Calu3 (cell line): ENCODE results near the gene VPS45. TPM values are rescaled to one million over a fixed set of nuclear protein-coding genes. Genes with fewer than 3 reads are reported as not detected.

ENCODE experiments used
- Bru-seq: library from RNA; stranded (reverse); fragments of 400-500 nt; gene quantifications from one replicate; lab custom pipeline; 2021; lab: Mats Ljungman, UMichigan
- BruChase-seq, 2 experiments: library from RNA; stranded (reverse); fragments of 400-500 nt; gene quantifications; one replicate each; lab custom pipeline; 2021; lab: Mats Ljungman, UMichigan
- BruUV-seq: library from RNA; stranded (reverse); fragments of 400-500 nt; replicated peaks from 2 replicates; lab custom pipeline; 2021; lab: Mats Ljungman, UMichigan
- CTCF ChIA-PET: fragments of 300-600 bp; sonication (Branson Sonifier 250); formaldehyde crosslinking; loops from one replicate; lab custom pipeline; 2022; ENCODE audit warnings: antibody characterized with exemption; lab: Charles Lee
- DNase-seq: peaks from one replicate; pipeline ENCODE4 v3.0.0; 2022
- H3K27ac Mint-ChIP-seq: one replicate; pipeline ENCODE4 v1.8.0; 2022; ENCODE audit warnings: mixed read lengths; ENCODE audit not compliant: unreplicated experiment
- H3K27me3 Mint-ChIP-seq: one replicate; pipeline ENCODE4 v1.8.0; 2022; ENCODE audit warnings: mixed read lengths; ENCODE audit not compliant: unreplicated experiment
- H3K36me3 Mint-ChIP-seq: one replicate; pipeline ENCODE4 v1.8.0; 2022; ENCODE audit warnings: mild to moderate bottlenecking, moderate library complexity, mixed read lengths; ENCODE audit not compliant: insufficient read depth, unreplicated experiment
- H3K4me1 Mint-ChIP-seq: one replicate; pipeline ENCODE4 v1.8.0; 2022; ENCODE audit warnings: mild to moderate bottlenecking, low read depth, mixed read lengths; ENCODE audit not compliant: unreplicated experiment
- H3K4me3 Mint-ChIP-seq: one replicate; pipeline ENCODE4 v1.8.0; 2022; ENCODE audit warnings: mild to moderate bottlenecking, low read depth, moderate library complexity, mixed read lengths; ENCODE audit not compliant: unreplicated experiment
- H3K9me3 Mint-ChIP-seq: one replicate; pipeline ENCODE4 v1.8.0; 2022; ENCODE audit warnings: low read depth, mixed read lengths; ENCODE audit not compliant: unreplicated experiment
- CTCF ChIP-seq: fragments of 200-600 bp; IDR thresholded peaks from one replicate; pipeline ENCODE4 v1.8.0; 2022; ENCODE audit warnings: antibody characterized with exemption; ENCODE audit not compliant: unreplicated experiment
- intact Hi-C: fragments of 100-400 bp; cut with micrococcal nuclease; formaldehyde crosslinking; loops from one replicate; pipeline ENCODE4 v1.10.0; 2022; ENCODE audit not compliant: unreplicated experiment
- long read RNA-seq: library from polyadenylated mRNA; stranded (forward); transcript quantifications from one replicate; pipeline ENCODE4 v2.0.0, GENCODE V29; 2022
- total RNA-seq: library from RNA; stranded (reverse); gene quantifications from 2 replicates; pipeline ENCODE4 v1.2.3, GENCODE V29; 2022

VPS45 gene
- total RNA-seq (35.0 and 37.9 TPM in 2 replicates), Bru-seq, nascent RNA (percentile 72 among the genes with signal in this experiment), BruChase-seq, experiment 1, labeled RNA remaining after a 6-hour chase (percentile 74 among the genes with signal in this experiment), BruChase-seq, experiment 2, labeled RNA remaining after a 2-hour chase (percentile 75 among the genes with signal in this experiment)
- long read RNA-seq, transcript VPS45-202 (15 exons, 2,790 nt) = major isoform, 13 of 22 reads
- long read RNA-seq, partial matches to known transcripts = 3 of 22 reads
- long read RNA-seq, other reads (novel, unspliced or antisense) = 6 of 22 reads

DNA sequence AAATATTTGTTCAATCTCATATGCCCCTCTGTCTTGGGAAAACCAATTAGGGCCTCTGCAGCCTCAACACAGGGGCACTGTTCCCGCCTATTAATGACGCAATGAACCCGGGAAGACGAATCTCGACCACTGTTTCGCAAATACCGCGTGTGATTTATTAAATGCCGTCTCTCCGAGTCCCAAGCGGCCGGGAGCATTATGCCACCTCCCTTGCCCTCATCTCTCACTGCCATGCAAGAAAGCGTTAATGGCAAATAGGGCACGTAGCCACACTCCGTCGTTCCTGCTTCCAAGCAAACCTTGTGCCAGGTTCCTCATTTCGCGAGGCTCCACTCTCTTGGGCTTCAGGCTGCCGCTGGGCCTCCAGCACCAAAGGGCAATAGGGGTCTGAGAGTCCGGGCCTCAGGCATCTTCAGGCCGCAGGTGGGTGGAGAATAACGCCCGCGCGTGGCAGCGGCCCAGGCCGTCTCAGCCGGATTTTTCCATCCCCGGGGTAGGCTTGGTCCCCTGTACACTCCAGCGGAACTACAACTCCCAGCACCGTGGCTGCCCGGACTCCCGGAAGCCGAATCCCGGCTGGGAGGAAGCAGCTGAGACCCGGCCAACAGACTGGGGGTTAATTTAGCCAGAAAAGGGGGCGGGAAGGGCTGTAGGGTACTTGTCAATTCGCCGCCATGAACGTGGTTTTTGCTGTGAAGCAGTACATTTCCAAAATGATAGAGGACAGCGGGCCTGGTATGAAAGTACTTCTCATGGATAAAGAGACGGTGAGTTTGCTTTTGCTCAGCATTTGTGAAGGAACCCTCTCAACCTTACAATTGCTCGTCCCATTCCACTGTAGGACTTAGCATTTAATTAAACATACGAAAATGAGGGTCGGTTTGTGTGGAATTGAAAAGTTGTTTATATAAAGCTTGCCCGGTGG is at the start of gene VPS45:
Gene VPS45 (plus strand): TSS at position 593 of the 925 bp plus-strand sequence. CDS start 82 bp downstream, at position 675.
- DNase-seq = peak; percentile 93
- peaks cover 27% of the 10 kb centered on the region for H3K4me1 Mint-ChIP-seq
- peak within 1 kb of the TSS; percentile 86 for H3K4me3 Mint-ChIP-seq
- H3K27me3 Mint-ChIP-seq = no peaks in the 10 kb centered on the region
- CTCF ChIA-PET = interaction anchor here (0.6 to 2.7 kb wide), 5 partner anchors 8 to 120 kb away, joined by 3 to 9 read pairs (median 3); partner anchors contain the start of gene OTUD7B
- TF ChIP-seq CTCF = no peak
- BruUV-seq = no TSS peak
- H3K36me3 Mint-ChIP-seq = peaks cover 33% of the 10 kb centered on the region
- peak within 1 kb of the TSS; percentile 69 for H3K27ac Mint-ChIP-seq
- H3K9me3 Mint-ChIP-seq = no peaks in the 10 kb centered on the region
- intact Hi-C loops = loop anchor here (5.0 kb wide), 1 partner anchor 60 kb away; no protein-coding TSS in a partner anchor

- intact Hi-C loops = loop anchor here (5.0 kb wide), 1 partner anchor 41 kb away; no protein-coding TSS in a partner anchor
- H3K27me3 Mint-ChIP-seq = no peaks in the 10 kb centered on the region
- CTCF ChIA-PET = no interaction called here
- H3K4me1 Mint-ChIP-seq = peaks cover 52% of the 10 kb centered on the region
- no TSS peak for BruUV-seq
- TF ChIP-seq CTCF = no peak
- no peaks in the 10 kb centered on the region for H3K9me3 Mint-ChIP-seq
- DNase-seq = no peak
- no peak overlapping the region for H3K4me3 Mint-ChIP-seq
- no peak overlapping the region for H3K27ac Mint-ChIP-seq
- peaks cover 16% of the 10 kb centered on the region for H3K36me3 Mint-ChIP-seq
These were observed 49.4 kb upstream of the VPS45 start for GRCh38 chr1:150018165-150018564.

GRCh38 chr1:150020711-150021110 is 46.9 kb upstream of the VPS45 start:
- peak overlapping the region; percentile 66 for H3K27ac Mint-ChIP-seq
- BruUV-seq = no TSS peak
- intact Hi-C loops = no loop called here
- H3K4me3 Mint-ChIP-seq = peak overlapping the region; percentile 37
- CTCF ChIA-PET = interaction anchor here (1.5 kb wide), 1 partner anchor 10 kb away, joined by 7 read pairs; the partner anchor contains the start of gene OTUD7B
- DNase-seq = no peak
- peaks cover 12% of the 10 kb centered on the region for H3K36me3 Mint-ChIP-seq
- H3K27me3 Mint-ChIP-seq = no peaks in the 10 kb centered on the region
- peaks cover 48% of the 10 kb centered on the region for H3K4me1 Mint-ChIP-seq
- no peak for TF ChIP-seq CTCF
- no peaks in the 10 kb centered on the region for H3K9me3 Mint-ChIP-seq

DNA sequence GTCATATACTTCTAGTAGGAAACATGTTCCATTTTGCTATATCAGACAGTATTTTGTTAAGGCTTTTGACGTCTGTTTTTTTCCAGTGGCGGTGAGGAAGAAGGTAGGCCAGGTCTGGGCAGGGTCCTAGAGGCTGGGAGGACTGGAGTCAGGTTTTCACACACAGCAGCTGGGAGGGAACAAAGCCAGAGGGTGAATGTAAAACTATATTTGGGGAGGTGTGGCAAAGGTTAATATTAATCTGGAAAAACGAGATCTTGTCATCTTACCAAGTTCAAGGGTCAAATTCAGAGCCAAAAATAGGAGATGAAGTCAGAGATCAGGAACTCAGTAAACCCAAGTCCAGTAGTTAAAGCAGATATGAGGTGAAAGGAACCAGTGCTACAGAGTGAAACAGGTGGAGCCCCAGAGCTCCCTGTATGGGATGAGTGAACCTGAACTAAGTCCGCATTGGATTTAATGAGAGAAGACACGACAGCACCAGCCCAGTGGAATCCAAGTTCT is 46.3 kb upstream of the VPS45 start:
- no peaks in the 10 kb centered on the region for H3K9me3 Mint-ChIP-seq
- peak; percentile 28 for DNase-seq
- peaks cover 6% of the 10 kb centered on the region for H3K36me3 Mint-ChIP-seq
- BruUV-seq = no TSS peak
- no peaks in the 10 kb centered on the region for H3K27me3 Mint-ChIP-seq
- intact Hi-C loops = no loop called here
- CTCF ChIA-PET = interaction anchor here (1.0 to 1.5 kb wide), 2 partner anchors 10 to 11 kb away, joined by 3 to 7 read pairs; partner anchors contain the start of gene OTUD7B
- H3K4me1 Mint-ChIP-seq = peaks cover 43% of the 10 kb centered on the region
- TF ChIP-seq CTCF = no peak
- peak overlapping the region; percentile 37 for H3K4me3 Mint-ChIP-seq
- peak overlapping the region; percentile 66 for H3K27ac Mint-ChIP-seq
